GM21825 (cell line): ENCODE data around the gene THAP10.
"Not testable (repeated sequence)": the region's sequence is repeated elsewhere in the genome, so short reads cannot be mapped to it uniquely, and the experiment has no call there.

Source experiments
- ATAC-seq: cut with Tn5 transposase; IDR thresholded peaks from one replicate; pipeline ENCODE4 v1.9.1; 2021; ENCODE audit warnings: mild to moderate bottlenecking, moderate library complexity; ENCODE audit not compliant: unreplicated experiment

Gene THAP10

DNA sequence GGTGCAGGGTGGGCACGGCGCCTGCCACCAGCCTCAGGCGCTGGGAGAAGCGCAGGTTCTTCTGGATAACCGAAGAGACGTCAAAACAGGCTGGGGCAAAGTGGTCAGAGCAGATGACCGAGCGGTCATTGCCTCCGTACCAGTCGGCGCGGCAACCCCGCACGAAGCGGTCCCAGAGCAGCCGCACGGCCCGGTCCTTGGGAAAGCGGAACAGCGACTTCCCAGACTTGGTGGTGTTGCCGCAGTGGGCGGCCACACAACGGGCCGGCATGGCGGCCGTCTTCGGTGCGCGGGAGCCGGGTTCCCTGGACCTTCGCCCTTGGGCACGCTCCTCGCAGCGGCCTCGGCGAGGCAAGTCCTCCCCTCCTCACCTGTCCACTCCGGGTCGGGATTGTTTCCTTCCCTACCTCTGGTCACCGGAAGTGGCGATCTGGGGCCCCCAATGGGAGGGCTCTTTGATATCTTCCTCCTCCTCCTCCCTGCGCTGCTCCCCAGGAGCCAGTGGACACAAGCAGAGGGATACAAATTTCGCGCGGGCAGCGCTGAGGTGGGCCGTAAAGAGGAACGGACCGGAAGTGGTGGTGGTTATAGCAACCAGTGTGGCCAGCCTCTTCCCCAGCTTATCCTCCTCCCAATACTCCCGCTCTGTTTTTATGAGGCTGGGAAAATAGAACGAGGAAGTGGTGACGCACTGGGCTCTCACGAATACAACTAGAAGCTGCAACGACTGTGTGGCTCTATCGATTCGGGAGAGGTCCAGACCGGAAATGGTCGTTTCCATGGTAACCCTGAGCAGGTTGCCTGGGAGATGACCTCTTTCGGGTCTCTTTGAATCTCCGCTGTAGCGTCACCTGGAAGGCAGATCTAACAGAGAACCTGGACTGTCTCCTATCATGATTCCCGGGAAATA is at the start of gene THAP10, which contains the start of gene LRRC49:
TSS of gene THAP10 (minus strand) at position 432 of the 910 bp plus-strand sequence. CDS start at position 271, 161 bp downstream.
TSS of gene LRRC49 (plus strand) at position 825 of the 910 bp plus-strand sequence. CDS start at position 894, 69 bp downstream.
- peak; percentile 71 for ATAC-seq

DNA sequence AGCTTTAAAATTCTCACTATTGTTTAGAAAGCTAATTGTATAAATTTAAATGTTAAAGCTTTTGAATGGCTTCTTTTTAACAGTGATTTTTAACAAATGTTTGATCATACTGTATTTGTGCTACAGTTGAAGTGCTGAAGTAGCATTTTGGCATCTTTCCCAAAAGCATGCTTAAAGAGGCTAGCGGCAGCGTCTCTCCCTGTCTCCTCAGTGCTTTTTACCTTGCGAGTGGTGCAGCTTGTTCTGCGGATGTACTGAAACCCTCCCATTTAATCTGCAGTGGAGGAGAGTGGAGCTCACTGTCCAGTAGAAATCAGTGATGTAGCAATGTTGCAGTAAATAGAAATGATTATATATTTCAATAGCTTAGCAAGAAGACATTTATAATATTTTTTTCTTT is 44.1 kb upstream of the THAP10 start:
- ATAC-seq: no peak

DNA sequence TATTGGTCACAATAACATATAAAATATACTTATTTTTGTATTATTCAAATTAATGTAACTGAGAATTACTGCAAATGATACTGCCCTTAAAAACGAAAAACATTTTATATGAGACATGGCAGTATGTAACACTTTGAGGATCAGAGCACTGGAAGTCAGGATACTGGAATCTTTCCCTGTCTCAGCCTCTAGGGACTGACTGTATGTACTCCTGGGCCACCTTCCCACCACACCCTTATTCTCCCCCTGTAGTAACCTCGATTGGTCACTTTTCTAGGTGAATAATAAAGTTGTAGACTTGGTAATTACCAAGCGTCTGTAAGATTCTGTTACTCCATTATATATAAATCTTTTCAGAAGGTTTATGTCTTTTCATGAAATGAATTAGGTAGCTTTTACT is 43.4 kb upstream of the THAP10 start:
- ATAC-seq: no peak

DNA sequence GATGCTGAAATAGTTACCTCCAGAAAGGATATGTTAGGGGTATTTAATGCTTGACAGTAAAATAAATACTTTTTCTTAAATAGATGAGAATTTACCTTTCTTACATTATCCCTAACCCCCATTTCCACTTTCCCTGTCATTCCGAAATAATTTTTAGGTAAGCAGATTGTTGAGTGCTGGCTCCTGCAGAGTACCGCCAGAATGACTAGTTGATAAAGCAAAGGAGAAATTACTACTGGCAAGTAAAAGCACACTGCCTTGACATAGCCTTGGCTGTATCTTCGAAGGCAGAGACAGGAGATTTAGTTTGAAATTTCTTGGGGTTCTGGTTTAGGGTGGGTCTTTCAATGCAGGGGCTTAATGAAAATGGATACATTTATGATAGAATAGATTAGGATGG is 41.2 kb upstream of the THAP10 start:
- ATAC-seq: no peak

DNA sequence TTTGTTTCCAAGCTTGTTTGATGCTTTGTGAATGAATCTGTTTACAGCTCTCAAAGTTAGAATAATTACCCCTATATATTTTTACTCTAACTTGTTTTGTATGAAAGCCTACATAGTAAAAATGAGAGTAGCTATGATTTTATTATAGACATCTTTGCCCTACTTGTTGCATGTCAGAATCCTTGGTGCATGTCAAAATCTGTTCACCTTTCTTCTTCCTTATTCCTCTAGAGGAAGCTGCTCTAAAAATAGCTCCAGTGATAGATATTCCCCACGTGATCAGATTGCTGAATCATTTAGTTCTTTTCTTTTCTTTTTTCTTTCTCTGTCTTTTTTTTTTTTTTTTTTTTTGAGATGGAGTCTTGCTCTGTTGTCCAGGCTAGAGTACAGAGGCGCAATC is 40.2 kb upstream of the THAP10 start:
- ATAC-seq: no peak

DNA sequence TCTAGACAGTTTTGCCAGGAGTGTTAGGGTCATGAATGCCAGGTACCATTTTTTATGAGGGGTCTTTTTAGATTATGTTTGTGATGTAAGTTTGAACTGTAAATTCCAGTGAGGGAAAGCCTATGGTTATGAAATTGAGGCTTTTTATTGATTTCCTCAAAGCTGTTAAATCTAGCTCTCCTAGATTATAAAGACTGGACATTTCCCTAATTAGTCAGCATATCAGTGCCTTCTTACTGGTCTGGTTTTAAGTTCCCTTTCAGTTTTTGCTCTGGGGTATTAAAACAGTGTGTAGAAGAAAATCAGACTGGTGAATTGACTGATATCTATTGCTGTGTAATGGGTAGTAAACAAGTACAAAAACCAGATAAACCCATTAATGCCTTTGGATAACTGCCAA is 39.6 kb upstream of the THAP10 start:
- no peak for ATAC-seq

DNA sequence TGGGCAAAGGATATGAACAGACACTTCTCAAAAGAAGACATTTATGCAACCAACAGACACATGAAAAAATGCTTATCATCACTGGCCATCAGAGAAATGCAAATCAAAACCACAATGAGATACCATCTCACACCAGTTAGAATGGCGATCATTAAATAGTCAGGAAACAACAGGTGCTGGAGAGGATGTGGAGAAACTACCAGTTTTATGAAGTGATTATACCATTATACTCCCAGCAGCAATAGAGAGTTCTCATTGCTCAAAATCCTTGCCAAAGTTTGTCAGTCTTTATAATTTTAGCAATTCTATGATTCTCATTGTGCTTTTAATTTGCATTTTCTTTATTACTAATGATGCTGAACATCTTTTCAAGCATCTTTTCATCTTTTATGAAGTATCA is 34.7 kb upstream of the THAP10 start:
- ATAC-seq: not testable (repeated sequence)

DNA sequence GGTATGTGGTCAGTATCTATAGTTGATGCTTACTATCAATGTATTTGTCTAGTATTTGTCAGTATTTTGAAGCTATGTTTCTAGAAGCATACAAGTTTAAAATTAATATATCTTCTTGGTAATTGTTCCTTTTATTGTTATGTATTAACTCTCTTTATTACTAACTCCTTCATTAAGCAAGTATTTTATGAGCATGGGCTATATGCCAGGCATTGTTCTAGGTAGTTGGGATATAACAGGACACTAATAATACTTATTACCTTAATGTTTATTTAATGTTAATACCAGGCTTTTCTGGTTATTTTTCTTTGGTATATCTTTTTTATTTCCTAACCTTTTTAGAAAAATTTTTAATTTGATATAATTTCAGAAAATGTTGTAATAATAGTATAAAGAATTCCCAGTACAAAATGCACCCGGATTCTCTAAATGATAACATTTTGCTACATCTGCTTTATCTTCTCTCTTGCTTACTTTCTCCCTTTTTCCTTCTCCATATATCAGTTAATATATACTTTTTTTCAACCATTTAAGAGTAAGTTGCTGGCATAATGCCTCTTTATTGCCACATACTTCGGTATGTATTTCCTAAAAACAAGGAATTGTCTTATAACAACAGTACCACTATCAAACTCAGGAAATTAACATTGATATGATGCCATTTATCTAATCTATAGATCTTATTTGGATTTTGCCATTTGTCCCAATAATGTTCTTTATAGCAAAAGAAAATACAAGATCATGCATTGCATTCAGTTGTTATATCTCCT is 31.3 kb upstream of the THAP10 start:
- ATAC-seq: no peak

DNA sequence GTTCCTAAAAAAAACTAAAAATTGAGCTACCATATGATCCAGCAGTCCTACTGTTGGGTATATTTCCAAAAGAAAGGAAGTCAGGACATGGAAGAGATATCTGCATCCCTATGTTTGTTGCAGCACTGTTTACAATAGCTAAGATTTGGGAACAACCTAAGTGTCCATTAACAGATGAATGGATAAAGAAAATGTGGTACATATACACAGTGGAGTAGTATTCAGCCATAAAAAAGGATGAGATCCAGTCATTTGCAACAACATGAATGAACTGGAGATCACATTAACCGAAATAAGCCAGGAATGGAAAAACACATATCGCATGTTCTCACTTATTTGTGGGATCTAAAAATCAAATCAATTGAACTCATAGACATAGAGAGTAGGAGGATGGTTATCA is 29.9 kb upstream of the THAP10 start:
- no peak for ATAC-seq

DNA sequence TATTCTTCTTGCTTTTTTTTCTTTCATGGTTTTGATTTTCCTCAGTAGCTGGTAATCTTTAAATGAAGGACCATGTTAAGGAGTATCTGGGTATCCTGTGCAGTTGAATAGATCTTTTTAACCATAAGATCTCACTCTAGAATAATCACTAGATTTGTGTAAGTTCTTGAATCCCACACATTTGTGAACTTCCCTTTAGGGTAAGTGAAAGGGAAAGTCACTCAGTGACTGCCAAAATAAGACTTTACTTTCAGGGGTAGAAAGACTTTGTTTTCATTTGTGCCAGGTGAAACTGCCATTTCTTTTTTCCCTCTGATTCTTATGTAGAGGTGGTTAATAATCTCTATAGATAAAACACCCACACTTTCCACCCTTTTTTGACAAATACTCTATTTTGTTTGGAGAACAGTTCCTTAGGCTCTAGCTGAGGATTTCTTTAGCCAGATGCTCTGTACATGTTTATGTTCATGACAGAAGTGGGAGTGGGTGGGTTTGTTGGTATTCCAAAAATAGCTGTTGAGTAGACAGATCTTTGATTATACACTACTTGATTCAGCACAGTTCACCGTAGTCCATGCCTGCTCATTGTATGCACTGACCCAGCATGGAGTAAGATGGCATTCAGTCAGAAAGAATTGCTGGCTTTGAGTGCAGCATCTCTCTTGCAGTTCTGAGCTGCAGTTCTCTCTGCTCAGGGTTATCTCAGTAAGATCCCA is 28.9 kb upstream of the THAP10 start:
- ATAC-seq: no peak

DNA sequence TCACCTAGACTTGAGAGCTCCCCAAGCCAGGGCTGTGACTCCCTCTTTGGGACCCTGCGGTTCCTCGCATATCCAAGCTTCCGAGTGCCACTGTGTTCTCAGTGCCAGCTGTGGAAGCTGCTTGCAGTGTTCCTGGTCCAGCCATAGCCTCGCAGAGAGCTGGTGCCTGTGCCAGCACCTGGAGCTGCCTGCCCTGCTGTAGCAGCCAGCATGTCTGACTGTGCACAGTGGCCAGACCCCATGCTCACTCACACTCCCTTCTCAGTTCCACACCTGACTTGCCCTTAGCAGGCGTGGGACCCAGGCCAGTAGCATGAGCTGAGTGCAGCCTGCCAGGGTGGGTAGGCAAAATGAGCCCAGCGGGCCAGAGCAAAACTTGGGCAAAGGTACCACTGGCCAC is 25.7 kb upstream of the THAP10 start:
- ATAC-seq: no peak

DNA sequence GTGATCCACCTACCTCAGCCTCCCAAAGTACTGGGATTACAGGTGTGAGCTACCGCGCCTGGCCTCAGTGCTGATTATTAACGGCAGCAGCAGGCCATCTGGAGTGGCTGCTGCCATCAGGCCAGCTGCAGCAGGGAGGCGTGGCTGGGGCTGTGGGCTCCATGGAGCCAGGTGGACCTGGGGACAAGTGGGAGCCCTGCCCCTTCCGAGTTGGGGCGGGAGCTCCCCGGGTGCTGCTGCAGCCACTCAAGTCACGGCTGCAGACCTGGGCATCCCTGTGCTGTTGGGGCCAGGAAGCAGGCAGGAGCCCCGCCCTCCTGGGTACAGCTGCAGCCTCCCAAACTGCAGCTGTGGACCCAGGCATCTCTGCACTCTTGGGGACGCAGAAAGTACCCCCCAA is 24.3 kb upstream of the THAP10 start:
- no peak for ATAC-seq

DNA sequence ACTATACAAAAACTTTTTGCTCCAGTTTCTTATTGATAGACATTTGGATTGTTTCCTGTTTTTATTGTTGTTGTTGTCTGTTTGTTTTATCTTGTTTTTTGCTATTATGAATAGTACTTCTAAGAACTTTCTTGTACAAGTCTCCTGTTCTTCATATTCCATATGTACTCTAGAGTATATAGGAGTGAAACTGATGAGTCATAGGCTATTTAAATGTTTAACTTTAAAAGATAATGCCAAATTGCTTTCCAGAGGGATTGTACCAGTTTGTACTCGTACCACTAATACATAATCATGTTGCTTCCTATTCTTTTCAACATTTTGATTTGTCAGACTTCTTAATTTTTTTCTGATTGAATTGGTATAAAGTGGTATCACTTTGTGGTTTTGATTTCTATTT is 20.0 kb upstream of the THAP10 start:
- ATAC-seq: no peak

DNA sequence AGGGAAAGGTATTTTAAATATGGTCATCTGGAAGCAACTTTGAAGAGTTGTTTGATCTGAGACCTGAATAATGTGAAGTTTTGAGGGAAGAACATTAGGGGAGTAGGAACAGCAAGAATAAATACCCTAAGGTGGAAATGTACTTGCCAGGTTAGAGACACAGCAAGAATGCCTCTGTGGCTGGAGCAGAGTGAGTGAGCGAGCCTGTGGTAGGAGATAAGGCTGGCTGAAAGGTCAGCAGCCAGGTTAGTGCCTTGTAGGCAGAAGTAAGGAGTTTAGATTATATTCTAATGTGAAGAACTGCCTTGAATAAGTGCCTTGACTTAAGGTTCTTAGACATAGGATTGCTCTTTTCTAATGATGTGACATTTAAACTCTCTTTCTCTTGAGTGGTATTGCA is 18.7 kb upstream of the THAP10 start:
- no peak for ATAC-seq

DNA sequence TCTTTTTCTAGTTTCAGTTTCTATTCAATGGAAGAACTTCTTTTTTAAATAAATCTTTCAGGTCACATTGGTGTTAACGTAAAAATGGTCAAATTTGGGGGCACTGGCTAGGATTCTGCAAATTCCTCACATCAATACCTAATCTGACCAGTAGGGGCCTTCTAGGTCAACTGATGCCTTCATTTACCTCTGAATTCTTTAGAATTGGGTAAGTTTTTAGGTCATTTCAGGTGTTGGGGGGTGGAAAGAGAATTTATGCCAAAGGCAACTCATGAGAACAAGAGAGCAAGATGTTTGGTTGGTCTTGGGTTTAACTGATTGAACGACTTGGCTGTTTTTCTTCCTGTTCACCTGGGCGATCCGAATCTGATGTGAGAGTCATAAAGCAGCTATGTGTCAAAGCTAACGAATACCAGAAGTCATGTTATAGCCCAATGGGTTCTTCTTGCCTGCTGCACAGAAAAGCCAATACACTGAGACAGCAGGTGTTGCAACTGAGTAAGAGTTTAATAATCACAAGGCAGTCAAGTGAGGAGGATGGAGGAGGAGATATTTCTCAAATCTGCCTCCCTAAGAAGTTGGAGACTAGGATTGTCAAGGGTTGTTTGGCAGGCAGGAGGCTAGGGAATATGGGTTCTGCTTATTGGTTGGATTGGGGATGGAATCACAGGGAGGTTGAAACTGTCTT is 15.7 kb upstream of the THAP10 start:
- no peak for ATAC-seq

DNA sequence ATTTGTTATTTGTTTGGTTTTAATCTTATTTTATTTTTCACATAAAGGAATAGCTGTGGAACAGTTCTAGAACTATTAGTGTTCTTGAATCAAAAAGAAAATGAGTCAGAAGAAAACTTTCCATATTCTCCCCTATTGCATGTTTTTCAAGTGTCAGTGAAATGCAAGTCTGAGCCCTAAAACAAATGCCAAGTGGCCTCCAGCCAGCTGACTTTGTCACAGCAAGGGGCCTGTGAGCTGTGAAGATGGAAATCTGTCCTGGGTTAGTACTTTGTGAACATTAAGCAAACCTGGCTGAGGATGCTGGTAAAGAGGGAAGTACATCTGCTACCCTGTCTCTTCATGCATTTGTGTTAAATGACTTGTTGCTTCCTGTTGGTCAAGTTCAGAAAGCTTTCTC is 14.6 kb upstream of the THAP10 start:
- no peak for ATAC-seq

DNA sequence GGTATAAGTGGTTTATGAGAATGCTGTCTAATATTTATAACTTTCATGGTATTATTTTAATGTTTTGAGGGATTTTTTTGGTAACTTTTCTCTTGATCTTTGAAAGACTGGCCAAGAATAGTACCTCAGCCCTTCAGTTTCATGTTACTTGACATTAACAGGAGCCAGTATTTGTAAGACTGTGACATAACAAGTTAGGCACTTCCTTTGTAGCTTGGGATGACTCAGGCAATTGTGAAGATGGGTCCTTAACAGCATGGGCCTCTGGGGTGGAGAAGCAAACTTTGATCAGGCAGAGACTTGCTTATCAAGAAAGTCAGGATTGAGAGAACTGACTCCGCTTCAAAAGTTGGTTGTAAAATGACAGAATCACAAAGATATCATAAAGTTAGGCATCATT is 9.9 kb upstream of the THAP10 start:
- no peak for ATAC-seq

DNA sequence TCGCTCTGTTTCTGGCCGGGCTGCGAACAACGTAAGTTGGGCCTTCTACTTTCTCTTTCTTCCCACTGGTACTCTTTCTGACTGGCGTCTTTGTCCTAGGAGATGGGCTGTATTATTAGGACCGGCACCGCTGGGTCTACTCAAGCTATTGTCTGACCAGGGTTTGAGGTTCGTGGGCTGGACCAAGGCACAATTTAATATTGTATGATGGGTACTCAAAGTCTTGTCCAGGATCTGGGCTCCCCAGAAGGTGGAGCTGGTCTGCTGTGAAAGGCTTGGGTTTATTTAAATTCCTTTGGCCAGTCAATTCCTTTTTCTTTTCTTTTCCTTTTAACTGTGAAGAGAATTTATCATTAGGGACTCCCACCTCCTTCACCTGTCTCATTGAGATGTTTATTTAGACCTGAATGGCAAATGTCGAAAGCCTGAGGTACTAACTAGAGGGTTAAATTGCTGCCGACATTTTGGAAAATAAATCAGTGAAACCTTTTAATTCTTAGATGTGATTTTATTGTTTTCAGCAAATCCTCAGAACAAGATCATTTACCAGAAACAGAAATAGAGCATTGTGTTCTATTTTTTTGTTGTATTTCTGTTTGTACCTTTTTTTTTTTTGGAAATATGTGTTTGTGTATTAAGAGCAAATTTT is 803 bp upstream of the THAP10 start:
- ATAC-seq: no peak

DNA sequence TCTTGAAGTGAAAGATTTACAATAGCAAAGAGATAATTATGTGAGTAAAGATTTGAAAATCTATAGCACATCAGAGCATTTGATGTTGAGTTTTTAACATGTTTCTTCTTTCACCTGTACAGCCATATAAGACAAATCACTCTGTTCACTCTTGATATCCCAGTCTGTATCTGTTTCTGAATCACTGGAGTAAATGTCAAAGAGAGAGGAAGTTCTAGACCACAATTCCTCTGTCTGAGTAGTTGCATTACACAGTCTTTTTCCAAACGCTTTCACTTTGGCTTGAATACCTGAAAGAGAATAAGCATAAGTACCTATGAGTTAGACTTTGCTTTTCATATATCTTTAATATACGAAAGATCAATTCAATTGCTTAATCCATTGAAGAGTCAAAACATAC is 9.9 kb downstream of the THAP10 start:
- ATAC-seq: no peak

DNA sequence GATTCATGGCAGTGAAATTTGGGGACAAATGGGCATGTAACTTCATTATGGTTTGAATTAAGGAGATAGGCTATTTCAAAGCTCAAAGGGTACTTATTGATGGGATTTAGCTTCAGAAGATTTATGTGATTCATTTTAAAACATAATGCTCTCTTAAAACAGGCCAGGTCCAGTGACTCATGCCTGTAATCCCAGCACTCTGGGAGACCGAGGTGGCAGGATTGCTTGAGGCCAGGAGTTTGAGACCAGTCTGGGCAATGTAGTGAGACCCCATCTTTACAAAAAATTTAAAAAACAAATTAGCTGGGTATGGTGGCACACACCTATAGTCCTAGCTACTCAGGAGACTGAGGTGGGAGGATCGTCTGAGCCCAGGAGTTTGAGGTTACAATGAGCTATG is 11.5 kb downstream of the THAP10 start:
- ATAC-seq: no peak
